ENCODE measurements around the gene RCBTB1.

RCBTB1 gene

DNA sequence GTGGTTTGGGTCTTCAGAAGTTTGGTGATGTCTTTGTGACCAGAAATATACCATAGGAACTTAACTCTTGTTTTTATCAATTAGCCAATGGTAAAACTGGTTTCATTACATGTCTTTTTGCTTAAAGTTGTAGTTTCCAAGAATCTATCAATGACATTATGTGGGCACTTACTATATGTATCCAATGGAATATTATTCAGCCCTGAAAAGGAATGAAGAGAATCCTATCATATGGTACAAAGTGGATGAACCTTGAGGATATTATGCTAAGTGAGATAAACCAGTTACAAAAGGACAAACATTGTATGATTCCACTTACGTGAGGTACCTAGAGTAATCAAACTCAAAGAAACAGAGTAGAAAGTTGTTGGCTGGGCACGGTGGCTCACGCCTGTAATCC is 26.4 kb downstream of the RCBTB1 start:
- DNase-seq (ENCODE audit: low read depth in 2 of 2): no peak

DNA sequence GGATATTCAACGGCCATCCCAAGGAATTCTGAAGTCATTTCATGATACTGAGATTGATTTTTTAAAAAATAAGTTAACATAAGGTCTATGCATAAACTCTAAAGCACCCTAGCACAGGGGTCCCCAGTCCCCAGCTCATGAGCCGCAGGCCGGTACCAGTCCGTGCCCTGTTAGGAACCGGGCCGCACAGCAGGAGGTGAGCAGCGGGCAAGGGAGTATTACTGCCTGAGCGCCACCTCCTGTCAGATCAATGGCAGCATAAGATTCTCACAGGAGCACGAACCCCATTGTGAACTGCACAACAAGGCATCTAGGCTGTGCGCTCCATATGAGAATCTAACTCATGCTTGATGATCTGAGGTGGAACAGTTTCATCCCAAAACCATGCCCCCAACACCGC is 31.0 kb downstream of the RCBTB1 start:
- no peak for DNase-seq (ENCODE audit: low read depth in 2 of 2)

DNA sequence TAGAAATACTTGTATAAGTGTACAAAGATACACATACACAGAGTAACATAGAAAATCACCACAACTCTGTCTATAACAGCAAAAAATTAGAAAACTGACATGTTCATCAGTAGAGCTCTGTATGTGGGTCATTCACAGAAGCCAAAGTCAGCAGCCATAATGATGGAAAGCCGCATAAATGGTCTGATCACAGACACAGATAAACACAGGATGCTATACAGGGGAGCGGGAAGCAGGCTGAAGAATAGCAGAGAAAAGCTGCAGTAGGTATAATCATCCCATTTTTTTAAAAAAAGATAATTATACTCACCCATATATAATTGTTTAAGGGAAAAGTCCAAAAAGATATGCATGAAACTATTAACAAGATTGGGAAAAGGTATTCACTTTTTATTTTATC is 31.5 kb downstream of the RCBTB1 start:
- DNase-seq (ENCODE audit: low read depth in 2 of 2): no peak

DNA sequence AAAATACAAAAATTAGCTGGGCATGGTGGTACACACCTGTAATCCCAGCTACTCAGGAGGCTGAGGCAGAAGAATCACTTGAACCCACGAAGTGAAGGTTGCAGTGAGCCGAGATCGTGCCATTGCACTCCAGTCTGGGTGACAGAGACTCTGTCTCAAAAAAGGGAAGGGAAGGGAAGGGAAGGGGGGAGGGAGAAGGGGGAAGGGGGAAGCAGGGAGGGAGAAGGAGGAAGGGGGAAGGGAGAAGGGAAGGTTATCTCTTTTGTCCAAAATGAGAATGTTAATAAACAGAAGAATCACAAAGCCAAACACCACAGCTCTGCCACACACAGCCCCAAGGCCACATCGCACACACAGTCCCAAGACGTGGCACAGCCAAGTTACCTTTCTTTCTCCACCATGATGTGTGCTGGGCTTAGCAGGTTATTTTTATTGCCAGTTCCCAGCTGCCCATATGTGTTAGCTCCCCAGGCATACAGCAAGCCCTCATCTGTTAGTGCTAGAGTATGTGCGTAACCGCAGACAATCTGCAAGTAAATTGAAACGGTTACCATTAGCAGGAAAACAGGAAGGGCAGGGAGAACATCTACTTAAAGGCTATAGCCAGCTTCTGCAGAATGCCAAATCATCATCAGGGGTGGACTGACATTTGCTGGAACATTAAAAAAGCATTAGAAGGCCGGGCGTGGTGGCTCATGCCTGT is 34.3 kb downstream of the RCBTB1 start:
- DNase-seq (ENCODE audit: low read depth in 2 of 2): no peak

DNA sequence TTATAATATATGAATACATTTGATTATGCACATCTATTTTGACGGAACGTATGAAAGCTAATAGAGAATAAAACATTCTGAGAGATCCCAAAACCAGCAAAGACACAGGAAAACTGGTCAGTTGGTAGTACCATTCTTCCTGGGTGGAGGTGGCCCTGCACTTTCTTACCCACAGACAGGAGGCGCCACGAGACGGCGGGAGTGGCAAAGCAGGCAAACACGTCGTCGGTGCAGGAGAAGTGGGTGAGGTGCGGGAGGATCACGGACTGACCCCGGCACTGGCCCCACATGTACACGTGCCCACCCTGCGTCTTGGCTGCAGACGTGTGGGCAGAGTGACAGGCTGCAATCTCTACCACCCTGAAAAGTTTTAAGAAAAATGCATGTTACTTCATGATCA is 36.1 kb downstream of the RCBTB1 start:
- no peak for DNase-seq (ENCODE audit: low read depth in 2 of 2)

DNA sequence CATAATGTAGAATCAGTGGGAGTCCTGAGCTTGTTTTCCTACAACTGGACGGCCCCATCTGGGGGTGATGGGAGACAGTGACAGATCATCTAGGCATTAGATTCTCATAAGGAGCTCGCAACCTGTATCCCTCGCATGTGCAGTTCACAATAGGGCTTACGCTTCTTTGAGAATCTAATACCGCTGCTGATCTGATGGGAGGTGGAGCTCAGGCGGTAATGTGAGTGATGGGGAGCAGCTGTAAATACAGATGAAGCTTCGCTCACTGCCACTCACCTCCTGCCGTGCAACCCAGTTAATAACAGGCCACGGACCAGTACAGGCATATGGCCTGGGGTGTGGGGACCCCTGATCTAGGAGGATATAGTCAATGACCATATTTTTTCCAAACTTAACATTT is 38.8 kb downstream of the RCBTB1 start:
- DNase-seq (ENCODE audit: low read depth in 2 of 2): no peak

DNA sequence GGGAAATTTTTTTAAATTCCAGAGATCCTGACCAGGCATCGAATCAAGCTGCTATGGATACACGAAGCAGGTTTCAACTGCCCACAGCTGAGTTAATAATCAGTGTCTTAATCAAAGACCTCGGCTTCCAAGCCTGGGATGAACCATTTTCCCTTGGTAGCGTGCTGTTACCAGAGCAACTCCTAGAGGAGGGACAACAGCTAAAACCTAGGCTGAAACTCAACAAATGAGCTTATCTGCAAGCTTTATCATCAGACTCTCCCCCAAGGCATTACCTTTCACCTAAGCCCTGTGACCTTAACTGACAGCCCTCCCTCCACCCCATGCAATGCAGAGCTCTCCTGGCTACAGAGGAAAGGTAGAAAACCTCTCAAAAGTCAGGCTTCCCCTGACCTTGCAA is 39.7 kb downstream of the RCBTB1 start:
- DNase-seq (ENCODE audit: low read depth in 2 of 2): no peak

DNA sequence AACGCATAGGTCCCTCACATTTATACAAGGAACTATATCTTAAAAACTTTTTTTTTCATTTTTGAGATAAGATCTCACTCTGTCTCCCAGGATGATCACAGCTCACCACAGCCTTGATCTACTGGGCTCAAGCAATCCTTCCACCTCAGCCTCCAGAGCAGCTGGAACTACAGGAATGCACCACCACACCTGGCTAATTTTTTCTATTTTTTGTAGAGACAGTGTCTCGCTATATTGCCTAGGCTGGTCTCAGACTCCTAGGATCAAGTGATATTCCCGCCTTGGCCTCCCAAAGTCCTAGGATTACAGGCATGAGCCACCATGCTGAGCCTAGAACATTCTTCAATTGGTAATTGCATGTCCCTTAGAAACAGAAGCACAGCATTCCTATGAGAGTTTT is 41.7 kb downstream of the RCBTB1 start:
- DNase-seq (ENCODE audit: low read depth in 2 of 2): no peak

DNA sequence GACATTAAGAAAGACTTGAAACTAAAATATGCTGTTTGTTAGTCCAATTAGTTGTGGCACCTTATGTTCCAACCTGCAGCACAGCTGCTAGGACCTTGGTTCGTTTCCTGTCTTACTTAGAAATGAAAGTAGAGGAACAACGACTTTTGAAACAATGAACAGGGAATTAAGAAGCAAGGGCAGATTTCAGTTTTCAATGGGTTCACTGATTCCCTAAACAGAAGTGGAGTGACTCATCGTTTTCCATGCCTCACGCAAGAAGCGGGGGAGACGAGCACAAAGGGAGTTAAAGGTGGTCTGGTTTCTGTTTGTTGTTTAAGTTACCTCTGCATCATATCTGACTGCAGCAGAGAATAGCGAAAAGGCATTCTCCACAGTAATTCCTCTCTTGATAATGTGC is 44.8 kb downstream of the RCBTB1 start:
- DNase-seq (ENCODE audit: low read depth in 2 of 2): no peak

DNA sequence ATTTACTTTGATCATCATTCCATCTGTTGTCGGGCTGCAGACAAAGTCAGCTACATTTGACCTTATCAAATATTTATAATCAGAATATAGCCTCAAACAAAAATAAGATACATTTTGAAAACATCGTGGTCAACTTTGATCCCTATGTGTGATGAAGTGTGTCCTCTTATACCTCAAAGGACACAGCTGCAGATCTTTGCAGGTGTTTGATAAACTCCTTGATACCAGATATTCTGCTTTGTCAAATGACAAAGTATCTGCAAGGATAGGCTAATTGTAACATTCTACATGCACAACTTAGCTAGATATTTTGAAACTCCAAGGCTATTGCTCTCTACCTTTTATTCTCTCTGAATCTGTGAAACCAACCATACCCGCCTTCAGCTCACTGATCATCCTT is 45.6 kb downstream of the RCBTB1 start:
- no peak for DNase-seq (ENCODE audit: low read depth in 2 of 2)

DNA sequence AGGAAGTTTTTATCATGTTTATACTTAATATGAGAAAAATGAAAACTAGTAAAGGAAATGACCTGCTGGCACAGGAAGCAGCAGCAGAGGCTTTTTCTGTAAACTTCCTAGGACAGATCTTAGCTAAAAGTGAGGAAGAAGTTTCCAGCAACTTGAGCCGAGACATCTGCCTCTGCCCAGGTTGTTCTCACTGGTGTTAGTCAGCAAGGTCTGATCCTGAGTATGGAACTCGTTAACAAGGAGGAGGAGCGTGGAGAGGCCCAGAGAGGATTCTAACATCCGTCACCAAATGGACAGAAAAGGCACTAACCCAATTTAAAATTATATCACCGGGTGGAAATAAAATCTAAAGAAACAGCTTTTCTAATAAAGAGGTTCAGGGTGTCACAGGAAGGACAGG is 46.0 kb downstream of the RCBTB1 start:
- no peak for DNase-seq (ENCODE audit: low read depth in 2 of 2)

DNA sequence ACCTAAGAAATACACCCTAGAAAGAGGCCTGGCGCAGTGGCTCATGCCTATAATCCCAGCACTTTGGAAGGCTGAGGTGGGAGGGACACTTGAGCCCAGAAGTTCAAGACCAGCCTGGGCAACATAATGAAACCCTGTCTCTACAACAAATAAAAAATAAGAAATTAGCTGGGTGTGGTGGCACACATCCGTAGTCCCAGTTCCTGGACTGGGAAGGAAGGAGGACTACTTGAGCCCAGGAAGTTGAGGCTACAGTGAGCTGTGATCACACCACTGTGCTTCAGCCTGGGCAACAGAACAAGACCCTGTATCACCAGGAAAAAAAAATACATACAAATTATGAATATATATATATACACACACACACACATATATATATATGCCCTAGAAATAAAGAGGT is 47.0 kb downstream of the RCBTB1 start:
- DNase-seq (ENCODE audit: low read depth in 2 of 2): no peak

DNA sequence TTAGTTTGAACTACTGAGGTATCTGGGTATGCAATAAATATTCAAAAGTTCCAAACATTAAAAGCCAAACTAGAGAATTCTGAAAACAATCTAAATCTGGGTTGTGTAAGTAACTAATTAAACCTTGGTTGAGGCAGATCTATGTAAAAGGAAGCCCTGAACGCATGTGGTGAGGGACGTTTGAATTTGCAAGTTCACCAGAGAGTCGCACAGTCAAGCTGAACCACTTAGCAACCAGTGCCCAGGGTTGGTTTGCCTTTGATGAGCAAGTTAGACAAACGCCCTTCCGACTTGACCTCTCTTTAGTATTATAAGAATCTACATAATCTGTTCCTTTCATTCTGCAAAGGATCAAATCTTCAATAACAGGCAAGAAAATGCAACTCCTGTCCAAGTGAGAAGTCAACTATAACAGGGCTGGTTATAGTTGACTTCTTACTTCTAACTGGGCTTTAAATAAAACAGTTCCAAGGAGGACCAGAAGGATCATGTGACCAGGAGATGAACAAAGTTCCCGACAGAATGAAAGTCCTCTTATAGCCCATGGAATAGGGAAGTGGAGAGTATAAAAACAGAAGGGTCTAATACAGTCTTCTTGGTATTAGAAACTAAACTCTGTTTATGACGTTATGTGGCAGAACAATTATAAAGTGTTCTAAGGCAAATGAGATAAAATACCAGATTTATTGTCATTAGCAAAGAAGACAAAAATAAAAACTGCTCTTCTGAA is 49.0 kb downstream of the RCBTB1 start:
- no peak for DNase-seq (ENCODE audit: low read depth in 2 of 2)

DNA sequence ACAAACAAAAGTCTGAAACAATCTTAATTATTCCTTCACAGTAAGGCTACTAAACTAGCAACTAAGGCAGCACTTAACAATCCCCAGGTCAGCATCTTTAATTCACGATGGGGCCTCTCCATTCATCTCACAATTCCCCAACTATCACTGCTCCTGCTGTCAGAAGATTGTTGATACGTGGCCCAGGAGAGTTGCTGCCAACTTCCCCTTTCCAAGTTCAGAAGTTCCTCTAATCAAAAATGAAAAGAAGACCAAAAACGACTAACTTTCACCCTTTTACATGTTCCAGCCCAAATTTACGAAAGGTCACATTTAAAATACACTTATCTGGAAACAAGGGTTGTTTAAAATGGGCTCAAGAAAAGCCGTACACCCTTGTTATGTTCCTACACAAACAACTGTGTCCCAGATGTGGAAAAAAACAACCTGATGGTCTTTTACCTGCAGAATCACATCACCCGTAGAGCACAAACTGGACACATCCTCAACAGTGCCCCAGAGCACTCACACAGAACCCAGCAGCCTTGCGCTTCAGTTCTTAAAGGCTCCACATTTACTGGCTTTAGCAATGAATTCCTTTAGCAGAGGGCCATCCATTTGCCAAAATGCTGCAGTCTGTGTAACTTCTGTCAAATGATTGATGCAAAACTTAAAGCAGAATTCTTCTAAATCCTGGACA is 51.6 kb downstream of the RCBTB1 start:
- no peak for DNase-seq (ENCODE audit: low read depth in 2 of 2)

DNA sequence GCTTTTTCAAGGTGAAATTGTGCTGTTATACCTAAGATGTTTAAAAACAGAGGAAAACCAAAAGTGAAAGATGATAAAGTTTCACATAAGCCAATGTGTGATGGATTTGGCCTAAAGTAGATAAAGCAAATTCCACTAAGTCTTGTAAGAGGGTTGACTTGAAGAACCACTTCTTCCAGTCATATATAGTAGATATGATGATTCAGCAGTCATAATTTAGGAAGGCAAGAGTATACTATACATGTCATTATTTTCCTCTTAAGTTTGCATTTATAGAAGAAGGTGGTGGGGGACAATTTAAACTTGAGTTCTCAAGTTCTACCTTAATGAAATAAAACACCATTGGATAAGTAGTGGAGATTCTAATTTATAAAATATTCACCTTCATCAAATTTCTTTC is 52.3 kb downstream of the RCBTB1 start:
- no peak for DNase-seq (ENCODE audit: low read depth in 2 of 2)

DNA sequence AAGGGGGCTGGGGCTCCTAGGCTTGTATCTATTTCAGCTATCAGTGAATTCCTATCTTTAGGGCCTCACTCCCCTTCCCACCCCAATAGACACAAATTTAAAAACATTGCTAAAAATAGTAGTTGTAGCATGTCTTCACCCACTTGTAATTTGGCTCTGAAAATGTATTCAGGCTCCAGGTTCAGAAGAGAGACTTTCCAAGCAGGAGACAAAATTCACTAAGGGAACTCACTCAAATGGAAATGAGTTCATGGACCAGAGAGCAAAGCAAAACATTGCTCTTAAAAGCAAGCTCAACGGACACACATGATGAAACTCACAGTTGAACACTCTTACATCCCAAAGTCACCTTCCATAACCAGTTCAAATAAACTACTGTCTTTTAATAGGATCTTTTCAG is 52.8 kb downstream of the RCBTB1 start:
- no peak for DNase-seq (ENCODE audit: low read depth in 2 of 2)

DNA sequence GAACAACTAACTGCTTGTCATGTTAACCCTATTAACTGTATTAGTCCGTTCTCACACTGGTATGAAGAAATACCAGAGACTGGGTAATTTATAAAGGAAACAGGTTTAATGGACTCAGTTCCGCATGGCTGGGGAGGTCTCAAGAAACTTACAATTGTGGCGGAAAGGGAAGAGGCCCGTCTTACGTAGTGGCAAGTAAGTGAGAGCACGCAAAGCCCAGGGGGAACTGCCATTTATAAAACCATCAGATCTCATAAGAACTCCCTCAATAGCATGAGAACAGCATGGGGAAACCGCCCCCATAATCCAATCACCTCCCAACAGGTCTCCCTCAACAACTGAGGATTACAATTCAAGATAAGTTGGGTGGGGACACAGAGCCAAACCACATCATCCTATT is 54.9 kb downstream of the RCBTB1 start:
- no peak for DNase-seq (ENCODE audit: low read depth in 2 of 2)

DNA sequence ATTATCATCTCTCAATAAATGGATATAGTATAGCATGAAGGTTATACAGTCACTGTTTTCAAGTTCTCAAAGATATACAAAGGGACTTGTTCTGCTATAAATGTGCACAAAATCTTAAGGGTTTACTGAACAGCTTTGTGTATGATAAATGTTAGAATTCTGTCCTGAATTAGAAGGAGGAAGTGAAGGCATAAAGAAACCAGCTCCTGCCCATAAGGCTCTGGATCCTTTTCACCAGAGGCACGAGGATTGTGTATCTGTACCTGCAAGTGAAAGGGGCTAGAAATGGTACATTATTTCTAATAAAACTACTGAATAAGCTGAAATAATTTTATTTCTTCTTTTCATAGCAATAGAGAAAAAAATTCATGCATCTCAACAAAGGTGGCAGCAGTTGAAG is 57.2 kb downstream of the RCBTB1 start:
- DNase-seq (ENCODE audit: low read depth in 2 of 2): no peak

DNA sequence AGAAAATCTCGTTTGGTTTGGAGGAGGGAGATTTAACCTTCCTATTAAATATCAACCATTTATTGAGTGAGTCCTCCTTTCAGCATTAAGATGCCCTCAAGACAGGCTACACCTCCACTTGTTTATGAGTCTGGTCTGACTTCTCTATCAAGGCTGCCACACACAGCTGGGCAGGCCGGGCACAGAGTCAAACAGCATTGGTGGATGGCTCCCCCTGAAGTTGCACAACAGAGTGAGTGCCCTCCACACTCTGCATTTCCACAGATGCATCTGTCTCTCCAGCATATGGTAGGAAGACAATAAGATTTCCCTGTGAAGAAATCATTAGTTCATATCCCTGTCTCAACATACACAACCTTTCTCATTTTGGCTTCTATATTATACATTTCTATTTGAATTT is 58.2 kb downstream of the RCBTB1 start:
- no peak for DNase-seq (ENCODE audit: low read depth in 2 of 2)

DNA sequence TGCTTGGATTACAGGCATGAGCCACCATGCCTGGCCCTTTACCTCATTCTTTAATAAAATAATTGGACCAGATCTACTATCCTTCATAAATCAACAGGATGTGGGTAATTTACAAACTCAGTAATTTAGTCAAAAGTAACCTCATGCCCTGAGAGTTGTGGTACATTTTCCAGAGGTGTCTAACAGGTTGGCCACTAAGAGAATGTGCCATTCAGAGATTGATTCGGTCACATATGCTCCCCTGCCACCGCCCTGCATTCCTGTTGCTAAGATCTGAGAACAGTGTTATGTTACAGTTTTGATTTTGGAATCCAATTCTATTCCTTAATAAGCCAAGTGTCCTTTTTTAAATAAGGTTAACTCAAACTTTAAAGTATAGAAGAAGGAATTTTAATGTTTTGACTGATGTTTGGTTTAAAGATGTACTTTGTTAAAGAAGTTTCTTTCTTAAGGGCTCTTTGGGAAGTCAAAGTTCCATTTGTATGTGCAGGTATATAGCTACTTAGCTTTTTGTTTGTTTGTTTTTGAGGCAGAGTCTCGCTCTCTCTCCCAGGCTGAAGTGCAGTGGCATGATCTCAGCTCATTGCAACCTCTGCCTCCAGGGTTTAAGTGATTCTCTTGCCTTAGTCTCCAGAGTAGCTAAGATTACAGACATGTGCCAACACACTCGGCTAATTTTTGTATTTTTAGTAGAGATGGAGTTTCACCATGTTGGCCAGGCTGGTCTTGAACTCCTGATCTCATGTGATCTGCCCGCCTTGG is 60.4 kb downstream of the RCBTB1 start:
- DNase-seq (ENCODE audit: low read depth in 2 of 2): no peak

DNA sequence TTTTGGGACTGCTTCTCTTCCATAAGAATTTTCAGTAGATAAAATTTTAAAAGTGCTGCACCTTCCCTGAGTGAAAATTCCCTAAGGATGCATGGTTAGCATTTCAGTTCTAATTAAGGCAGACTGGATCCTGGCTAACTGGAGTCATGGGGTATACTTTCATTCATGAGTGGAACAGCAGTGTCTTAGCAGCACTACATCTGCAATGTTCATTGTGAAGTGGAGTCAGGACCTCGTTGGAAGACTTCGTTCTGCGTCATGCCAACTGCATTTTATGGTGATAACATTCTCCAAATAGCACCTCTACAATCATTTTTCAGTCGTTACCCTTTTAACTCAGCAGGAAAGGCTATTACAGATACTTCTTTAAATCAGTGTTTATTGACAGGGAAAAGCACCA is 64.1 kb downstream of the RCBTB1 start:
- no peak for DNase-seq (ENCODE audit: low read depth in 2 of 2)

DNA sequence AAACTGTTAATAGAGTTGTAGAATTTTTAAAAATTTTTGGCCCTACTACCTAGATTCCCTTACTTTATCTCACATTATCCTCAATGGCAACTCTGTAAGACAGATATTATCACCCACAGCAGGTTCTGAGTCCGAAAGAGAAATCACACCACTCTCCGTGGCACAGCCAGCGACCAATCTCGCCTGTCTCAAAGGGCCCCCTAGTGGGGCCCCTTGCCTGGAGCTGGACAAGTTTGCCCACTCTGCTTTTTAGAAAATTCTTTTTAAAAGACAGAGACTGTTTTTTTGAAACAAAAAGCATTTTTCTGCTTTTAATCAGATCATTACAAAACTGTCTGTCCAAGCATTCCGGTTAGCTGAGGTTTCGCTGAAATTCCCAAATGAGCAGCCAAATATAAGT is 67.9 kb downstream of the RCBTB1 start:
- no peak for DNase-seq (ENCODE audit: low read depth in 2 of 2)

DNA sequence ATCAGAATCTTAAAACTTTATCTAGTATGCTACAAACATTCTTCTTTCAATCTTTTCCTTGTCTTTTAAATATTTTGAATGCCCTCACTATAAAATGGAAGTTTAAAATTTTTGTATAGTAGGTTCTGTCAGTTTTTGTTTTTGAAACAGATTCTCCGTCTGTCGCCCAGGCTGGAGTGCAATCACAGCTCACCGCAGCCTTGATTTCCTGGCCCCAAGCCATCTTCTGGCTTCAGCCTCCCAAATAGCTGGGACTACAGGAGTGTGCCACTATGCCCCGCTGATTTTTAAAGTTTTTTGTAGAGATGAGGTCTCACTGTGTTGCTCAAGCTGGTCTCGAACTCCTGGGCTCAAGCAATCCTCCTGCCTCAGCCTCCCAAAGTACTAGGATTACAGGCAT is 68.9 kb downstream of the RCBTB1 start:
- DNase-seq (ENCODE audit: low read depth in 2 of 2): no peak

All from stimulated activated CD8-positive, alpha-beta memory T cell treated with anti-CD3 and anti-CD28 coated beads, Interleukin-2, amount 100 ng/mL, for 1 hour (primary cell).